Stomach (tissue), 9 donors: ENCODE results near the gene BMP7. TPM values are rescaled to one million over a fixed set of nuclear protein-coding genes. Genes with fewer than 3 reads are reported as not detected.

Source experiments
- DNase-seq, 2 donors: peaks; one replicate each; pipeline versions ENCODE4 v3.0.0 to v3.0.0-alpha.2; 2013 to 2019
- H3K27ac ChIP-seq, 5 donors: fragments of 200-600 bp in 4 of 5; sonication (generic) in 4 of 5; one replicate each; pipeline ENCODE4 v1.5.1; 2013 to 2019; ENCODE audit warnings: mild to moderate bottlenecking in 1 of 5, moderate library complexity in 1 of 5
- H3K27me3 ChIP-seq, 3 donors: fragments of 200-600 bp; sonication (generic); one replicate each; pipeline ENCODE4 v1.5.1; 2017 to 2019; ENCODE audit warnings: mixed run types in 1 of 3
- H3K36me3 ChIP-seq, 4 donors: fragments of 200-600 bp; sonication (generic); 1 replicate in 3 of 4; 2 replicates in 1 of 4; pipeline ENCODE4 v1.5.1; 2016 to 2019
- H3K4me1 ChIP-seq, 4 donors: fragments of 200-600 bp; sonication (generic); one replicate each; pipeline ENCODE4 v1.5.1; 2016 to 2019
- H3K4me3 ChIP-seq, 4 donors: fragments of 200-600 bp; sonication (generic) in 3 of 4; one replicate each; pipeline ENCODE4 v1.5.1; 2016 to 2019; ENCODE audit warnings: mild to moderate bottlenecking in 1 of 4
- H3K9me3 ChIP-seq, 4 donors: fragments of 200-600 bp; sonication (generic); one replicate each; pipeline ENCODE4 v1.5.1; 2016 to 2019
- EP300 ChIP-seq: sonication (generic); formaldehyde crosslinking; IDR thresholded peaks from one replicate; pipeline ENCODE4 v1.6.1; 2017; ENCODE audit warnings: antibody characterized with exemption
- POLR2A ChIP-seq, 4 donors: fragments of 450-650 bp; IDR thresholded peaks; one replicate each; pipeline ENCODE4 v1.6.1; 2016; ENCODE audit warnings: antibody characterized with exemption in 4 of 4, control low read depth in 2 of 4, mild to moderate bottlenecking in 1 of 4, moderate library complexity in 1 of 4
- POLR2AphosphoS5 ChIP-seq, 3 donors: sonication (generic); formaldehyde crosslinking; IDR thresholded peaks; one replicate each; pipeline ENCODE4 v1.6.1; 2016; ENCODE audit warnings: antibody characterized with exemption in 3 of 3
- WGBS, 5 donors: extraction: QIAGEN DNeasy Blood & Tissue Kit in 3 of 5; methylation state at CpG; one replicate each; pipeline versions ENCODE4 v1.1.5 to v1.1.7; 2013 to 2018; 5-methylcytosine and 5-hydroxymethylcytosine counted together
- intact Hi-C: fragments of 100-400 bp; cut with DNase I; formaldehyde crosslinking; loops from one replicate; pipeline ENCODE4 v1.15.1; 2023; ENCODE audit warnings: low total_unique reads
- polyA plus RNA-seq, 3 donors: library from polyadenylated mRNA; stranded (reverse); fragments of 200-250 nt; gene quantifications; one replicate each; pipeline ENCODE4 v1.2.3, GENCODE V29; 2013
- total RNA-seq, 5 donors: library from RNA; depleted of rRNA; stranded (reverse); fragments of >200 nt; gene quantifications; one replicate each; pipeline versions ENCODE4 v1.1.0 to v1.2.3, GENCODE V29; 2014 to 2016
- TF ChIP-seq, protein P1 (sequence below), 7 experiments: fragments of 450-650 bp in 4 of 7; fragments of 200-600 bp in 3 of 7; sonication (generic) in 3 of 7; IDR thresholded peaks; one replicate each; pipeline ENCODE4 v1.5.1; 2016 to 2019; ENCODE audit warnings: antibody characterized with exemption in 7 of 7, control low read depth in 2 of 7, mild to moderate bottlenecking in 1 of 7
- donor health status: healthy with polysubstance abuse.
- donor health status: Bipolar disorder and iron deficiency.
- donor health status: healthy.

BMP7 gene
- total and polyA plus RNA-seq, 8 donors: under 0.01 to 11.0 (median 2.4) TPM

DNA sequence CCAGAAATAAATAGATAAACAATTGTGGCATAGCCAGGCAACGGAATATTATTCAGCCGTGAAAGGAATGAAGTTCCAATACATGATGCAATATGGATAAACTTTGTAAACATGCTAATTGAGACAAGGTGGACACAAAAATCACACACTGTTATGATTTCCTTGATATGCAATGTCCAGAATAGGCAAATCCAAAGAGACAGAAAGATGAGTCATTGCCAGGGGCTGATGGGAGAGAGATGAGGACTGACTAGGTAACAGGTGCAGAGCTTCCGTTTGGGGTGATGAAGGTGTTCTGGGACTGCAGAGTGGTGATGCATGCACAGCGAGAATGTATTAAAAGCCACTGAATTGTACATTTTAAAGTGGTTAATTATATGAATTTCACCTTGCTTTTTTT, 32.0 kb upstream of the BMP7 start:
- Histone ChIP-seq H3K36me3 (no peaks in the 10 kb centered on the region), H3K27ac (no peak overlapping the region), H3K4me3 (no peak overlapping the region), H3K27me3 (peaks cover 0 to 48% (median 0%) of the 10 kb centered on the region in 3 donors), H3K4me1 (no peaks in the 10 kb centered on the region), H3K9me3 (no peaks in the 10 kb centered on the region)
- intact Hi-C loops: no loop called here
- TF ChIP-seq EP300 (no peak), POLR2A (IDR thresholded peaks at IDR 0.05) (no peak), POLR2AphosphoS5 (IDR thresholded peaks at IDR 0.05) (no peak)
- TF ChIP-seq, protein P1, sequence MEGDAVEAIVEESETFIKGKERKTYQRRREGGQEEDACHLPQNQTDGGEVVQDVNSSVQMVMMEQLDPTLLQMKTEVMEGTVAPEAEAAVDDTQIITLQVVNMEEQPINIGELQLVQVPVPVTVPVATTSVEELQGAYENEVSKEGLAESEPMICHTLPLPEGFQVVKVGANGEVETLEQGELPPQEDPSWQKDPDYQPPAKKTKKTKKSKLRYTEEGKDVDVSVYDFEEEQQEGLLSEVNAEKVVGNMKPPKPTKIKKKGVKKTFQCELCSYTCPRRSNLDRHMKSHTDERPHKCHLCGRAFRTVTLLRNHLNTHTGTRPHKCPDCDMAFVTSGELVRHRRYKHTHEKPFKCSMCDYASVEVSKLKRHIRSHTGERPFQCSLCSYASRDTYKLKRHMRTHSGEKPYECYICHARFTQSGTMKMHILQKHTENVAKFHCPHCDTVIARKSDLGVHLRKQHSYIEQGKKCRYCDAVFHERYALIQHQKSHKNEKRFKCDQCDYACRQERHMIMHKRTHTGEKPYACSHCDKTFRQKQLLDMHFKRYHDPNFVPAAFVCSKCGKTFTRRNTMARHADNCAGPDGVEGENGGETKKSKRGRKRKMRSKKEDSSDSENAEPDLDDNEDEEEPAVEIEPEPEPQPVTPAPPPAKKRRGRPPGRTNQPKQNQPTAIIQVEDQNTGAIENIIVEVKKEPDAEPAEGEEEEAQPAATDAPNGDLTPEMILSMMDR (IDR thresholded peaks at IDR 0.05): no peak
- DNase-seq: no peak
- WGBS, 5 donors: 82 to 86% (median 83%) methylated on average over 4 of the region's 4 CpGs

DNA sequence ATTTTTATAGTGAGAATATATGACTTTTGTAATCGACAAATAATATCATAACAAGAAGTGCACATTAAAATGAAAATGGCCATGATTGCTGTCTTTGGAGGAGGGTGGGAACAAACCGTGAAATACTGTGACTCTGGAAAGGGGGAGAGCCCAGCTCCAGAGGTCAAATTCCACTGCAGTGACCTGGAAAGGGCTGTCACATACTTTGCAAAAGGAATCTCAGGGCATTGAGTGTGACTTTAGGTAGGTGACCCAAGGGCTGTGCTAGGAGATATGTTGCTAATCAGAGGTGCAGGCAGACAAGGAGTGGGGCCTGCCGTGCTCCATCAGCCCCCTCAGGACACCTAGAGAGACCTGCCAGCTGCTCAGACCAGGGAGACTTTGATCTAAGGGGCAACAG, 28.1 kb upstream of the BMP7 start:
- Histone ChIP-seq H3K4me1 (no peaks in the 10 kb centered on the region), H3K36me3 (no peaks in the 10 kb centered on the region), H3K27ac (no peak overlapping the region), H3K27me3 (peaks cover 6 to 73% (median 24%) of the 10 kb centered on the region in 3 donors), H3K4me3 (no peak overlapping the region), H3K9me3 (no peaks in the 10 kb centered on the region)
- TF ChIP-seq EP300 (no peak), POLR2A (IDR thresholded peaks at IDR 0.05) (no peak), POLR2AphosphoS5 (IDR thresholded peaks at IDR 0.05) (no peak)
- TF ChIP-seq, protein P1 (IDR thresholded peaks at IDR 0.05): no peak
- no peak for DNase-seq
- intact Hi-C loops: no loop called here
- 53 to 65% (median 55%) methylated on average over 3 of the region's 3 CpGs for WGBS, 5 donors

DNA sequence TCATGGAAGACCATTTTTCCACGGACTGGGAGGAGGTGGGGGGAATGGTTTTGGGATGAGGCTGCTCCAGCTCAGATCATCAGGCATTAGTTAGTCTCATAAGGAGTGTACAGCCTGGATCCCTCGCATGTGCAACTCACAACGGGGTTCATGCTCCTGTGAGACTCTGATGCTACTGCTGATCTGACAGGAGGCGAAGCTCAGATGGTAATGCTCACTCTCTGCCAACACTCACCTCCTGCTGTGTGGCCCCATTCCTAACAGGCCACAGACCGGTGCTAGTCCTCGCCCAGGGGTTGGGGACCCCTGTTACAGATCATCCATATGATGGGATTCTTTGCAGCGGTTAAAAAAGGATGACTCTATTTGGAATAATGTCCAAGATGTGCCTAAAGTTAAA, 27.6 kb upstream of the BMP7 start:
- peaks cover 6 to 78% (median 25%) of the 10 kb centered on the region in 3 donors for H3K27me3 ChIP-seq

DNA sequence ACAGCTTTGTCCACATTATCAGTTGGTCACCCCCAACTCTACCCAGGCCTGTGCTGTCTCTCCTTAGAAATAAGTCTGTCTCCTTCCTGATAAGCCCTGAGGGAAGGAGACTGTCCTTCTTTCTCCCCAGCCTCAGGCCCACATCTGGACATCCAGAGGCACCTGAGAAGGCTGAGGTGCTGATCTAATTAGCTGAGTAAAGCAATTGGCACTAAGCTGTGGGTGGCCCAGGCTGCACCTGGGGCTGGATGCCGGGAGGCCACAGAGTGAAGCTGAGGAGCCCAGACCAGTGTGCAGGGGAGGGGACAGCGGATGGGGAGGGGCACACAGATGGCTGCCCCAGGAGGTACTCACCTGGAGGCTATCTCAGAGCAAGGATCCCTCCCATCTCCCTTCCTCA, 26.2 kb upstream of the BMP7 start:
- WGBS, 5 donors: 50 to 96% (median 83%) methylated on average over 1 to 2 of the region's 2 CpGs
- no peak overlapping the region for H3K4me3 ChIP-seq
- TF ChIP-seq POLR2A (IDR thresholded peaks at IDR 0.05) (no peak), POLR2AphosphoS5 (IDR thresholded peaks at IDR 0.05) (no peak), EP300 (no peak)
- TF ChIP-seq, protein P1 (IDR thresholded peaks at IDR 0.05): no peak
- peaks cover 0 to 19% (median 13%) of the 10 kb centered on the region in 4 donors for H3K4me1 ChIP-seq
- H3K36me3 ChIP-seq: no peaks in the 10 kb centered on the region
- intact Hi-C loops: no loop called here
- no peaks in the 10 kb centered on the region for H3K9me3 ChIP-seq
- no peak overlapping the region for H3K27ac ChIP-seq
- H3K27me3 ChIP-seq: peaks cover 6 to 92% (median 37%) of the 10 kb centered on the region in 3 donors
- no peak for DNase-seq

More for the DNA sequence above, 27.6 kb upstream of the BMP7 start:
- H3K4me3 ChIP-seq: no peak overlapping the region
- TF ChIP-seq POLR2A (IDR thresholded peaks at IDR 0.05) (no peak), POLR2AphosphoS5 (IDR thresholded peaks at IDR 0.05) (no peak)
- intact Hi-C loops: no loop called here
- no peaks in the 10 kb centered on the region for H3K9me3 ChIP-seq
- H3K36me3 ChIP-seq: no peaks in the 10 kb centered on the region
- peaks cover 0 to 5% (median 2%) of the 10 kb centered on the region in 4 donors for H3K4me1 ChIP-seq
- DNase-seq: no peak
- H3K27ac ChIP-seq: no peak overlapping the region
- WGBS, 5 donors: 73 to 83% (median 77%) methylated on average over 7 of the region's 7 CpGs

DNA sequence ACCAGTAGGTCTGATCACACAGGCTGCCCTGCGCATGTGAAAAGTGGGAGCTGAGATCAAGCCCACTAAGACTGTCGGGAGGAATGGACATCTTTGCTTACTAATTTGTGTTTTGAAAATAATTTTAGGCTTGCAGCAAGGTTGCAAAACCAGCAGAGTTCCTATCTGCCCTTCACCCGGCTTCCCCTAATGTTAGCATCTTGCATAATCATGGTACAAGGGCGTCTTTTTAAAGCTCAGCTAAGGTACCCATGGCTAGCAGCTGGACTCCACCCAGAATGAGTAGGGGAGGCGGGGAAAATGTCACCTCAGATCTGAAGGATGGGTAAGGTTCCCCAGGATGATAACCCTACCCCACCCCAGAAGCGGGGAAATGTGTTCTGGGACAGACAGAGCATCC, 25.3 kb upstream of the BMP7 start:
- WGBS, 5 donors: 79 to 89% (median 87%) methylated on average over 5 to 6 of the region's 6 CpGs
- peaks cover 0 to 24% (median 14%) of the 10 kb centered on the region in 4 donors for H3K4me1 ChIP-seq
- TF ChIP-seq POLR2A (IDR thresholded peaks at IDR 0.05) (no peak), POLR2AphosphoS5 (IDR thresholded peaks at IDR 0.05) (no peak), EP300 (no peak)
- TF ChIP-seq, protein P1 (IDR thresholded peaks at IDR 0.05): no peak
- H3K9me3 ChIP-seq: no peaks in the 10 kb centered on the region
- intact Hi-C loops: no loop called here
- H3K27ac ChIP-seq: no peak overlapping the region
- H3K4me3 ChIP-seq: no peak overlapping the region
- H3K36me3 ChIP-seq: no peaks in the 10 kb centered on the region
- peaks cover 6 to 93% (median 44%) of the 10 kb centered on the region in 3 donors for H3K27me3 ChIP-seq
- DNase-seq: no peak
